HepG2 (cell line): ENCODE results near the gene C11orf68. TPM values are rescaled to one million over a fixed set of nuclear protein-coding genes. Genes with fewer than 3 reads are reported as not detected.

Experiments
- AFF4 ChIP-seq: sonication (generic); formaldehyde crosslinking; IDR thresholded peaks from 2 replicates; pipeline ENCODE4 v1.4.0; 2020; ENCODE audit warnings: missing genetic modification reagents
- AKNA ChIP-seq: sonication (generic); formaldehyde crosslinking; IDR thresholded peaks from 2 replicates; pipeline ENCODE4 v1.4.0; 2020; ENCODE audit warnings: missing genetic modification reagents, borderline replicate concordance
- HDAC2 ChIP-seq: sonication (generic); formaldehyde crosslinking; IDR thresholded peaks from 2 replicates; pipeline ENCODE4 v1.4.0; 2020; ENCODE audit warnings: missing genetic modification reagents
- MXD4 ChIP-seq: IDR thresholded peaks from 2 replicates; pipeline ENCODE4 v1.6.1; 2016; ENCODE audit warnings: mild to moderate bottlenecking, missing biosample characterization, missing genetic modification reagents
- NCOA2 ChIP-seq: sonication (generic); formaldehyde crosslinking; IDR thresholded peaks from 2 replicates; pipeline ENCODE4 v1.8.0; 2022; ENCODE audit warnings: inconsistent platforms
- PTBP1 ChIP-seq: fragments of 200-400 bp; formaldehyde crosslinking; IDR thresholded peaks from 2 replicates; pipeline ENCODE4 v1.6.1; 2018; ENCODE audit warnings: low read length, low read depth; ENCODE audit not compliant: poor library complexity, severe bottlenecking
- SIN3A ChIP-seq: IDR thresholded peaks from 2 replicates; pipeline ENCODE4 v1.6.1; 2011; ENCODE audit warnings: low read depth, mild to moderate bottlenecking, control low read depth, low read length, borderline replicate concordance
- XBP1 ChIP-seq: sonication (generic); formaldehyde crosslinking; IDR thresholded peaks from 2 replicates; pipeline ENCODE4 v1.5.0; 2020; ENCODE audit warnings: missing genetic modification reagents
- ZNF33B ChIP-seq: sonication (generic); formaldehyde crosslinking; IDR thresholded peaks from 2 replicates; pipeline ENCODE4 v1.5.1; 2020; ENCODE audit warnings: mild to moderate bottlenecking, missing genetic modification reagents
- ZNF414 ChIP-seq: sonication (generic); formaldehyde crosslinking; IDR thresholded peaks from 2 replicates; pipeline ENCODE4 v1.5.0; 2020; ENCODE audit warnings: missing genetic modification reagents
- ZNF660 ChIP-seq: sonication (generic); formaldehyde crosslinking; IDR thresholded peaks from 2 replicates; pipeline ENCODE4 v1.5.1; 2020; ENCODE audit warnings: mild to moderate bottlenecking, low read depth, missing genetic modification reagents, borderline replicate concordance
- polyA plus RNA-seq, 8 experiments: library from polyadenylated mRNA; depleted of rRNA in 3 of 8; stranded (reverse) in 7 of 8; unstranded in 1 of 8; fragments of >200 nt; fragmentation: Illumina TruSeq in 4 of 8; extraction: Trizol in 4 of 8; gene quantifications; 2 replicates each; pipeline versions ENCODE4 v1.2.1 to v1.2.3, GENCODE V29; 2011 to 2016; ENCODE audit warnings: low read depth in 4 of 8, missing spikeins in 1 of 8, mixed read lengths in 1 of 8; ENCODE audit not compliant: insufficient read depth in 1 of 8
- total RNA-seq, 5 experiments: library from RNA; depleted of rRNA; stranded (reverse); fragments of >200 nt; fragmentation: Illumina TruSeq; extraction: Trizol; gene quantifications; 2 replicates each; pipeline ENCODE4 v1.2.3, GENCODE V29; 2016; ENCODE audit warnings: low read depth in 1 of 5
- TF ChIP-seq, protein P1 (sequence below): sonication (generic); formaldehyde crosslinking; IDR thresholded peaks from 2 replicates; pipeline ENCODE4 v1.4.0; 2020; ENCODE audit warnings: missing genetic modification reagents, borderline replicate concordance

C11orf68 gene
- total and polyA plus RNA-seq, 2 of the 13 experiments (the other 11 are each of a cell fraction or from before 2014, with no cell fraction given): 8.4 to 28.3 TPM

DNA sequence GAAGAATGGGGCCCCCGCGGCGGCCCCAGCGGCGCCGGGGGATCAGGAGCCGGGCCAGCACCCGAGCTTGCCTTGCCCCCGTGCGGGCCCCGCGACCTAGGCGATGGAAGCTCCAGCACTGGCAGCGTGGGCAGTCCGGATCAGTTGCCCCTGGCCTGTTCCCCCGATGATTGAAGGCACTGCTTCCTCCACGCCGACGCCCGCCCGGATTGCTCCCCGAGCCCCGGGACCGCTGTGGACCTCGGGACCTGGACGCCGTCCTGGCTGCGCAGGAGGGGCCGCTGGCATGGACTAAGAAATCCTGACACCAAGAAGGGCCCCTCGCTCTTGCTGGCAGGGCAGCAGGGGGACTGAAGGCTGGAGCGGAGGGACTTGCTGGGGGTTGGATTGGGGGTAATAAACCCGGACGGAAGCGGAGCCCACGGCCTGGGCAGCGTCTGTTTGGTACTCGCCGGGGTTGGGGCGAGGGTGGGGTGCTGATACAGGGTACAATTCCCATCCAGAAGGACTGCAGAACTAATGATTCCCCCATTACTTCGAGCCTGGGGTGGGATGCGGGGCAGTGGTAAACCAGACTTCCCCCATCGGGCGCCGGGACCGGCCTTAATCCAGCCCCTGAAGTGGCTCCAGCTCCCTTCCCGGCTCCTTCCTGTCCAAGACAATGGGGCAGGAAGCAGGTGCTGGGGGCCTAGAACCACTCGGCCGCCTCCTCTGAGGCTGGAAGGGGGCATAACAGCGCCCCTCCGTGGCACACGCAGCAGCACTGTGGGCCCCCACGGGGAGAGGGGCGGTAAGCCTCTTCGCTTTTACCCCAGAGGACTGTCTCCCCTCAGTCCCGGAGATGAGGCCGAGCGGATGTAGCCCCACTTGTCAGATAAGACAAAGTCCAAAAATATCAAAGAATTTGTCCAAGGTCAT lies 27.4 kb downstream of the C11orf68 start (continued):
- TF ChIP-seq AFF4 (CRISPR knock-in tag) (no peak), HDAC2 (CRISPR knock-in tag) (peak; percentile 45; the same call in 1 of the 2 replicates), ZNF33B (CRISPR knock-in tag) (0 out of 2 replicates have a peak, but pooled peaks have one; percentile 51), ZNF660 (CRISPR knock-in tag) (no peak), SIN3A (peak; percentile 69), PTBP1 (no peak), NCOA2 (CRISPR knock-in tag) (0 out of 2 replicates have a peak, but pooled peaks have one; percentile 40), AKNA (CRISPR knock-in tag) (no peak), MXD4 (CRISPR knock-in tag) (peak; percentile 24), ZNF414 (CRISPR knock-in tag) (no peak), XBP1 (CRISPR knock-in tag) (no peak)
- TF ChIP-seq, protein P1, sequence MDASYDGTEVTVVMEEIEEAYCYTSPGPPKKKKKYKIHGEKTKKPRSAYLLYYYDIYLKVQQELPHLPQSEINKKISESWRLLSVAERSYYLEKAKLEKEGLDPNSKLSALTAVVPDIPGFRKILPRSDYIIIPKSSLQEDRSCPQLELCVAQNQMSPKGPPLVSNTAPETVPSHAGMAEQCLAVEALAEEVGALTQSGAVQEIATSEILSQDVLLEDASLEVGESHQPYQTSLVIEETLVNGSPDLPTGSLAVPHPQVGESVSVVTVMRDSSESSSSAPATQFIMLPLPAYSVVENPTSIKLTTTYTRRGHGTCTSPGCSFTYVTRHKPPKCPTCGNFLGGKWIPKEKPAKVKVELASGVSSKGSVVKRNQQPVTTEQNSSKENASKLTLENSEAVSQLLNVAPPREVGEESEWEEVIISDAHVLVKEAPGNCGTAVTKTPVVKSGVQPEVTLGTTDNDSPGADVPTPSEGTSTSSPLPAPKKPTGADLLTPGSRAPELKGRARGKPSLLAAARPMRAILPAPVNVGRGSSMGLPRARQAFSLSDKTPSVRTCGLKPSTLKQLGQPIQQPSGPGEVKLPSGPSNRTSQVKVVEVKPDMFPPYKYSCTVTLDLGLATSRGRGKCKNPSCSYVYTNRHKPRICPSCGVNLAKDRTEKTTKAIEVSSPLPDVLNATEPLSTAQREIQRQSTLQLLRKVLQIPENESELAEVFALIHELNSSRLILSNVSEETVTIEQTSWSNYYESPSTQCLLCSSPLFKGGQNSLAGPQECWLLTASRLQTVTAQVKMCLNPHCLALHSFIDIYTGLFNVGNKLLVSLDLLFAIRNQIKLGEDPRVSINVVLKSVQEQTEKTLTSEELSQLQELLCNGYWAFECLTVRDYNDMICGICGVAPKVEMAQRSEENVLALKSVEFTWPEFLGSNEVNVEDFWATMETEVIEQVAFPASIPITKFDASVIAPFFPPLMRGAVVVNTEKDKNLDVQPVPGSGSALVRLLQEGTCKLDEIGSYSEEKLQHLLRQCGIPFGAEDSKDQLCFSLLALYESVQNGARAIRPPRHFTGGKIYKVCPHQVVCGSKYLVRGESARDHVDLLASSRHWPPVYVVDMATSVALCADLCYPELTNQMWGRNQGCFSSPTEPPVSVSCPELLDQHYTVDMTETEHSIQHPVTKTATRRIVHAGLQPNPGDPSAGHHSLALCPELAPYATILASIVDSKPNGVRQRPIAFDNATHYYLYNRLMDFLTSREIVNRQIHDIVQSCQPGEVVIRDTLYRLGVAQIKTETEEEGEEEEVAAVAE (CRISPR knock-in tag): no peak
